C4-2B (cell line): ENCODE data around the gene SMARCC2.
A peak's percentile ranks its signal among the peaks of the same experiment; 100 is the strongest.

Source experiments
- H3K27ac ChIP-seq: fragments of 450-650 bp; 2 replicates; pipeline ENCODE4 v1.5.1; 2017
- CTCF ChIP-seq: fragments of 450-650 bp; conservative IDR thresholded peaks from 2 replicates; pipeline ENCODE4 v1.5.1; 2017; ENCODE audit warnings: mild to moderate bottlenecking
- ZFX ChIP-seq: fragments of 450-650 bp; IDR thresholded peaks from 2 replicates; pipeline ENCODE4 v1.6.1; 2017

Gene SMARCC2

DNA sequence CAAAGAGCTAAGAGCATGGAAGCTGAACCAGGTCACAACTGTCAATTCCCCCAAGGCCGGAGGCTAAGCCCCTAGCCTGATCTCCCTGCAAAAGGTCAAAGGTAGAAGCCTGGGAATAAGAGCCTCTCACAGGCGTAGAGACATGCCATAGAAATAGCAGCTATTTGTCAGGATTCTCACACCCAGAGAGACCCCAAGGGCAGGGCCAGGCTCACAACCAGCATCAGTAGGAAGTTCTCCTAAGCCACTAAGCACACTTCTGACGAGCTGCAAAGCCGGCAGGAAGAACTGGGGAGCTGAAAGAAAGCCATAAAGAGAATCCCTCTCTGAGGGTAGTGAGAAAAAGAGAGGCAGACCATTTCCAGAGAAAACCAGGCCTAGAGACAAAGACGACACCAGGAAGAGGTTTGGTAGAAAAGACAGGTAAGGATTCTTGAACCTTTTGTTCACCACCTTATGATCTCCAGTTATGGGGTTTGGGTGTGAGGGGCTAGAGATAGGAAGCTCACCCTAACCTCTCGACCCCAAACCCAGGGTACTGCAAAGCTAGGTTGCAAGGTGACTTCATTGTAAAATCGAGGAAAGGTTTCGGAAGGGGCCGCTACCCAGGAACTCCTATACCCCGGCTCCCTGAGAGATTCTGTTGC is 1.0 kb downstream of the SMARCC2 start:
- H3K27ac ChIP-seq: peak overlapping the region; percentile 84
- TF ChIP-seq ZFX (no peak), CTCF (no peak)

DNA sequence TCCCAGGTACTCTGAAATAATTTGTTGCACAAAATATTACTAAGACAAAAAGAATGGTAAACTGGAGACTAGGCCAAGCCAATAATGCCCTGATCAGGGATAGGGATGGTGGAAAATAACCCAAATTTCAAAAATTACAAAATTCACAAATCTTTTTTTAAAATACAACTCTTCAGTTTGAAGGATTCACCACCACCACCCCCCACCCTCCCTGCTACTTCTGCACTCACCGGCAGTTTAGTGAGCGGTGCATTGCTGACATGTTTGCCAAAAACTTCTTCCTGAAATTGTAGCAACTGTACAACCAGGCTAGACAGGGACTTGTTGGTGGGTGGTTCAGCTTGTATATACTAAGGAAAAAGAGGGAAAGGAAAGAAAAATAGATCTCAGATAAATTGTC is 2.3 kb downstream of the SMARCC2 start:
- TF ChIP-seq CTCF (no peak), ZFX (no peak)
- no peak overlapping the region for H3K27ac ChIP-seq

DNA sequence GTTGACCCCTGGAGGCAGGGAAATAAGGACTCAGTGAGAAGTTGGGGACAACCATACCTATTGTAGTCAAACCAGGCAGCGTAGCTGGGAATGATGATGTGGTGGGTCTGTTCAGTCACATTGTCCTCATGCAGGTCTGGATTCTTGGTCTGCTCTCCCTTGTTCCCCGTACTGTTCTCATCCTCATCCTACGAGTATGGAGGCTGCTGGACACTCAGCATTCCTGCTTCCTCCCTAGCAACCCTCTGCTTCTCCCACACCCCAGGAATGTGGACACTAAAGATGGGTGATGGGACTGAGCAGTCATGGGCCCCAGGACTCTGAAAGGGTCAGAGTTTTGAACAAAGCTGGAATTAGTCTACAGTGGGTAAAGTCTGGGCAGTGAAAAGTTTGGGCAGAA is 10.9 kb downstream of the SMARCC2 start:
- TF ChIP-seq ZFX: no peak
- no peak for TF ChIP-seq CTCF
- H3K27ac ChIP-seq: no peak overlapping the region

GRCh38 chr12:56172839-56173238 is 16.4 kb downstream of the SMARCC2 start:
- TF ChIP-seq CTCF (no peak), ZFX (no peak)

GRCh38 chr12:56169229-56169759 is 20.0 kb downstream of the SMARCC2 start:
- TF ChIP-seq ZFX: no peak
- no peak for TF ChIP-seq CTCF
- no peak overlapping the region for H3K27ac ChIP-seq

More at GRCh38 chr12:56172839-56173238, 16.4 kb downstream of the SMARCC2 start:
- no peak overlapping the region for H3K27ac ChIP-seq

DNA sequence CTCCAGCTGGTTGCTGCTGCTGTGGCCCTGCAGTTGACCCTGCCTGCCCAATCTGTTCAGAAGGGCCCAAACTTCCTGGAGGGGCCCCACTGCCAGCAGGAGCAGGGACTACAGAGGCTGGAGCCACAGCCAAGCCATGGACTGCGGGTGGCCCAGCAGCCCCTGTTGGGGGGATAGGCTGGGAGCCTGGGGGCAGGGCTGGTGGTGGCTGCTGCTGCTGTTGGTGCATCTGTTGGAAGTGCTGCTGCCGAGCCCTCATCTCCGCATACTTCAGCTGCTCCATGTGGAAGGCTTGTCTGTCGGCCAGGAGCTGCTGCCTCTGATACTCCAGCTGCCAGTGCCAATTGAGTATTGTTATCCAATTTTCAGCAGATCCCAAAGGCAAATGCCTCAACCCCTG is 23.9 kb downstream of the SMARCC2 start:
- TF ChIP-seq ZFX (no peak), CTCF (no peak)
- H3K27ac ChIP-seq: no peak overlapping the region

GRCh38 chr12:56164345-56164729 is 24.9 kb downstream of the SMARCC2 start:
- TF ChIP-seq ZFX: no peak
- no peak for TF ChIP-seq CTCF
- H3K27ac ChIP-seq: no peak overlapping the region
